GM19397 (cell line): Measurements from ENCODE around the gene ASB15.
"Not testable (repeated sequence)": the region's sequence is repeated elsewhere in the genome, so short reads cannot be mapped to it uniquely, and the experiment has no call there.

Experiments used
- ATAC-seq: cut with Tn5 transposase; IDR thresholded peaks from one replicate; pipeline ENCODE4 v1.9.1; 2021; ENCODE audit warnings: mild to moderate bottlenecking, moderate library complexity; ENCODE audit not compliant: unreplicated experiment

The ASB15 gene

GRCh38 chr7:123634011-123634573 is 32.5 kb downstream of the ASB15 start:
- not testable (repeated sequence) for ATAC-seq

DNA sequence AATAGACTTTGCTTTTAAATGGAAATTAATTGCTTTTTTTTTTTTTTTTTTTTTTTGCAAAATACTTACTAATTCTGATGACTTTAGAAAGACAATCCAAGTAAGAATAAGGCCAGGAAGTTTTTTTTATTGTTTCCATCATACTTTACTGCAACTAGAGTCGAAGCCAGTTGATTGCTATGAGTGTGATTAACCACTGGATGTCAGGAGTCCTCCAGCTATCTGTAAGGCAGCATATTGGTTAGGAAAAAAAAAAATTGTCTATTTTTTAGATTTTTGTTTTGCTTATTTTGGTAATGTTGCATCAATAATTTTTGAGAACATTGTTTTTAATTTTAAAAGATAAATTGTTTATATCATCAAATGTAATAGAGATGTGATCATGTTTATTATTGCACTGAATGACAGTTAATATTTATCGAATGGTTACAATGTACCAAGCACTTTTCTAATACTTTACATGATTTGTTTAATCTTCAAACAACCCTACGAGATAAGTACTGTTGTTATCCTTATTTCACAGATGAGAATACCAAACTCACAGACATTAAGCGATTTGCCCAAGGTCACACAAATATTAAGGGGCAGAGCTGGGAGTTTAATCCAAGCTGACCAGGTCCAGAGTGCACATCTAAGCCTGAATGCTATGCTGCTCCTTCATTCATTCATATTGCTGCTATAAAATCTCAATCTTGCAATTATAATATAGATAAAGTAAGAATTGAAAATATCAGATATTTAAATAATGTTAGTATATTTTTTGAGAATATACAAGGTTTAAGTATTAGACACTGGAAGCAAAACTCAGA is 34.1 kb downstream of the ASB15 start:
- no peak for ATAC-seq

- no peak for ATAC-seq
These were observed 35.6 kb downstream of the ASB15 start for GRCh38 chr7:123637203-123637602.

- ATAC-seq: no peak
These were observed 36.3 kb downstream of the ASB15 start for GRCh38 chr7:123637878-123638277.

DNA sequence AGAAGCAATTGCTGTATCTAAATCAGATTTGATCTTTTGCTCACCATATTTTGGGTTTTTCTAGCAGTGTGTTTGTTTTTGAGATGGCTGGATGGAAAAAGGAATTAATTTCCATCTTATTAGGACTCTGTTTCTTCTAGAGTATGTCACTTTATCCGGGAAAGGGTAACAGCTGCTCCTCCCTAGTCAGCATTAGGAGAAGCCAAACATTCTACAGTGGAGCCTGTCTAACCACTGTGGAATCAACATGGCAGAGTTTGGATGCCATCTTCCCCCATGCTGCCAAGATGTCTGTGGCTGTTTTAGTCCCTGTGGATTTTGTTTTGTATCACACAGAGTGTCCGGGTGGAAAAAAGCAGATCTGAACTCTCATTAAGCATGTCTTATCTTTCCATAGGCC is 38.0 kb downstream of the ASB15 start:
- no peak for ATAC-seq

DNA sequence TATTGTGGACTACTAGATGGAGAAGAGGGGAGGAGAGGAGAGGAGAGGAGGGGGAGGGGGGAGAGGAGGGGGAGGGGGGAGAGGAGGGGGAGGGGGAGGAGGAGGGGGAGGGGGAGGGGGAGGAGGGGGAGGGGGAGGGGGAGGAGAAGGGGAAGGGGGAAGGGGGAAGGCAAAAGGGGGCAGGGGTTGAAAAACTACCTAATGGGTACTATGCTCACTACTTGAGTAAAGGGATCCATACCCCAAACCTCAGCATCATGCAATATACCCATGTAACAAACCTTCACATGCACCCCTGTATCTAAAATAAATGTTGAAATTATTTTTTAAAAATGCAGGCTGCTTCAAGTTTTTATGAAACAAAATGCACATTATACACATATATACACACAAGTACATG is 39.0 kb downstream of the ASB15 start:
- no peak for ATAC-seq

- ATAC-seq: no peak
These were observed 40.3 kb downstream of the ASB15 start for GRCh38 chr7:123641901-123642300.

DNA sequence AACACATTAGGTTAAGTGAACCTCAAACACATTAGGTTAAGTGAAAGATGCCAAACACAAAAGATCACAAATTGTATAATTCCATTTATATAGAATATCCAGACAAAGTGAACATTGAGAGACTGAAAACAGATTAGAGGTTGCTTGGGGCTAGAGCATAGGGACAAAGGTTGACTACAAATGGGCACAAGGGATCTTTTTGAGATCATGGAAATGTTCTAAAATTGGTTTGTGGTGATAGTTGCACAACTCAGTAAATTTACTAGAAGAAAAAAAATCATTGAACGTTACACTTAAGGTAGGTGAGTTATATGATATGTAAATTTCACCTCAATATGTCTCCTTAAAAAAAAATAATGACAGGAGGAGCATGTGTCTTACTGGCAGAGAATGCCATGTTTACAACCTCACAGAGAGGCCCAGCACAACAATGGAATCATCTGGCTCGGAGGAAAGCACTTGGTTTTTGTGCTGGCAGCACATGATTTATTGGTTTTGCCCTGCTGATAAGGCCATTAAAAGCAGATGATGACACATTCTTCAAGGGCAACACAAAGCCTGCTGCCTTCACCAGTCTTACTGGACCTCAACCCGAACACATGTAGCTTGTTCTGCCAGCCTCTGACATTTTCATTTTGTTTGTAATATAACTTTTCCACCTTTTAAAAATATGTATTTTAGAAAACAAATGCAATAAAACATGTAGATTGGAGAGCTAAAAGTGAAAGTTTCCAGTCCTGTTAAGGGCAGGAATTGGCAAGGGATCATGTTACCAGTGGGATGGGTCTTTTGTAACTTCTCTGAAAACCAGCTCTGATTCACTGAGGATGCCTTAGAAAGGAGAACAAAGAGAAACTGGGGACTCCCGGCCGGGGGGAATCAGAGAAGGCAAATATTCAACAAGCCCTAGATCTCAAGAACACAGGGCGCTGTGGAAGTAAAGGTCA is 42.1 kb downstream of the ASB15 start:
- no peak for ATAC-seq

- no peak for ATAC-seq
These were observed 43.9 kb downstream of the ASB15 start for GRCh38 chr7:123645516-123645915.

DNA sequence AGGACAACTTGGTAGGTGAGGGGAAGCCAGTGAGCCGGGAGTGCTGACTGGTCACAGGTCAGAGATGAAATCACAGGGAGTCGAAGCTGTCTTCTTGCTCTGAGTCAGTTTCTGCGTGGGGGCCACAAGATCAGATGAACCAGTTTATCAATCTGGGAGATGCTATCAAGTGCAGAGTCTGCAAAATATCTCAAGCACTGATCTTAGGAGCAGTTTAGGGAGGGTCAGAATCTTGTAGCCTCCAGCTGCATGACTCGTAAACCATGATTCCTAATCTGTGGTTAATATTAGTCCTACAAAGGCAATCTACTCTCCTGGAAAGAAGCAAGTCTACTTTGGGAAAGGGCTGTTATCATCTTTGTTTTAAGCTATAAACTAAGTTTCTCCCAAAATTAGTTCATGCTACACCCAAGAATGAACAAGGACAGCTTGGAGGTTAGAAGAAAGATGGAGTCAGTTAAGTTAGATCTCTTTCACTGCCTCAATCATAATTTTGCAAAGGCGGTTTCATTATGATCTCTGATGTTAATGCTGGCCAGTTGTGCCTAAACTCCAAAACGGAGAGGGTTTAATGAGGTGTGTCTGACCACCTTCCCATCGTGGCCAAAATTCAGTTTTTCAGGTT is 45.6 kb downstream of the ASB15 start:
- ATAC-seq: no peak

DNA sequence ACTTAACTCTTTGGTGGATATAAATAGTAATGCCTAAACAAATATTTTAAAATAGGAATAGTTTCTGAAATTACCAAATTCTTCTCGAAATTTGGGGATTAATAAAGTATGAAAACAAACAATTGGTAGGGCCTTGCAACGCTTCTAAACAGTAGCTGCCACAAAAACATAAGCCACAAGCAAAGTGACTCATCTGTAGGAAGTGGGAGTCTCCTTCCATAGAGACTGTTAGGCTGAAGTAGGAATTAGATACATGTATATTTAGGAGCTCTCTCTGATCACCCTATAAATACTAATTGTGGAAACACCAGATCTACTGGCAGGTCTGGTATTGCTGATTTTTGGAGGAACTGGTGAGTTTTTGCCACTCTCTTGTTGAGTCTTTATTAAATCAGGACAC is 48.3 kb downstream of the ASB15 start:
- ATAC-seq: no peak

GRCh38 chr7:123650595-123650994 is 49.0 kb downstream of the ASB15 start:
- ATAC-seq: no peak

DNA sequence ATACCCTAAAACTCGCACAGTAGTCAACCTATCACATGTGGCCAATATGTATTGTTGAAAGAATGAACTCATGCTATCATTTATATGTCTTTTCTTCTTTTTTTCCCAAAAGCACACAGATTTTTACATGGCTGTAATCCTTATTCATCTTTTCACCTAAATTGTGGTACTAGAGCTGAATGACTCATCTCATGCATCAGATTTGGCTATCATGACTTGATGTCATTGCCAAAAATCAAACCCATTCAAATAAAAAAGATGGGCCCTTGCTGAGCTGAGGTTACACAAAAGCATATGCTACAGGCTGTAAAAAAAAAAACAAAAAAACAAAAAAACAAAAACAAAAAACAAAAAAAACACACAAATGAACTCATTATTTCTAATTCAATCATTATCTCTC is 50.8 kb downstream of the ASB15 start:
- ATAC-seq: no peak

DNA sequence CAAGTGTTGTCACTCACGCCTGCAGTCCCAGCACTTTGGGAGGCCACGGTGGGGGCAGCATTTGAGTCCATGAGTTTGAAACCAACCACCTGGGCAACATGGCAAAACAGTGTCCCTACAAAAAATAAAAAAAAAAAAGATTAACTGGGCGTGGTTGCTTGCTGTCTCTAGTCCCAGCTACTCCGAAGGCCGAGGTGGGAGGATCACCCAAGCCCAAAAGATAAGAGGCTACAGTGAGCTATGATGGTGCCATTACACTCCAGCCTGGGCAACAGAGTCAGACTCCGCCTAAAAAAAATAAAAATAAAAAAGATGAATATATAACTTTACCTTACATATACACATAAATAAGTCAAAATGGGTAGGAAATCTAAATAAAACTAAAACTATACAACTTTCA is 51.5 kb downstream of the ASB15 start:
- no peak for ATAC-seq

DNA sequence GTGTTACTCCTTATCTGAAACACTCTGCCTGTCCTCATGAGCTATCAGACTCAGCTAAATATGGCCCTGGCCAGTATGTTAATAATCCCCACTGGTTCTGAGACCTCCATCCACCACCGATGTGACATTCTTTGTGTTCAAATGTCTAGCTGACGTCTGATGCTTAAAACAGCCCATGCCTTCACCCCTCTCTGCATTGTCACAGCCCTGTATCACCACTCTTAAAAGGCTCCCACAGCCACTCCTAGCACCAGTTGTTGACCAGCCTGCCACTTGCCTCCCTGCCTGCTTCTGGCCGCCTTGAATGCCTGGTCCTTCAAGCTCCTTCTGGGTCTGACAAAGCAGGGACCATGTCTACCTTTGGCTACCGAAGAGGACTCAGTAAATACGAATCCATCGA is 54.0 kb downstream of the ASB15 start, which contains the start of gene LMOD2:
Gene LMOD2 (plus strand): TSS at position 253 of the 400 bp plus-strand sequence. CDS start 98 bp downstream, at position 351.
- no peak for ATAC-seq

DNA sequence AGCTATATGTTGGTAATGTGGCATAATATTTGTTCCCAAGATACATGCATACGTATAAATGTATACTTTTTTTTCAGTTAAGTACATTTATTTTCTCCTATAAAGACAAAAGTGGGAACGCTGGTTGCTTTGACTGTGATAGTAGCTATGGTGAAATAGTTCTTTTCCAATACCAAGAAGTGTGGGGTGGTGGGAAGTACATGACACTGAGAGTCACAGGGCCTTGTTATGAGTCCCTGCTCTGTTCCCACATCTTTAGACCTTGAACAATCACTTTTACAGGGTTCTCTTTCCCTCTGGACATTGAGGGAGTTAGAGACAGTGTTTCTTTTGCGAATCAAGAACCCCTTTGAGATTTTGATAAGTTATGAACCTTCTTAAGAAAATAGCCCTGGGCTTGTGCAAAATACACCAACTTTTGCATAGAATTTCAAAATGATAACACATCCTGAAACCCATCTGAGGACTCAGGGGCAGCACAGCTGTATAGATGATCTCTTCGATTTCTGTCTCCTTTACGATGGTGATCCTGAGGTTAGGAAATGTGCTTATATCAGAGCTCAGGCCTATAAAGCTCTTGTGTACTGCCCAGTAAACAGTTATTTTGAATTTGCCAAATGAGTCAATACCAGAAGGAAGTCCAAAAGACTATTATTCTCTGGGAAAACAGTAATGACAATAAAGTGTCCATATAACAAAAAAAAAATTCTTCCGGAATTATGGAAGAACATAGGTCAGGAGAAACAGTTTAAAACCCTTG is 55.1 kb downstream of the ASB15 start:
- ATAC-seq: no peak

DNA sequence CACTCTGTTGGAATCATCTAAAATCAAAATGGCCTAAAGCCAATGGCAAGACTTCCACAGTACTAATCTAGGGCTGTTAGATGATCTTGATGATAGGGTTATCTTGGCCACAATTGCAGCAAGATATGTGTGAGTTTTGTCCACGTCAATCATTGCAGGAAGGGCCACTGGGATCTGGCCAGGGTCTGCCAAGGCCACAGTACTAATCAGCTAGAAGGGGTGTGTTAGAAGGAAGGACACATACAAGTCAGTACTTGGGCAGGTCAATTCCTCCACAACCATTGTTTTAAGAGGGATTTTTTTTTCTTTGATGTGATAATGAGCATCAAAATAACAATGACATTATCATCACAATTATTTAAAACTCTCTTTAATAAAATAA is 55.7 kb downstream of the ASB15 start:
- no peak for ATAC-seq

GRCh38 chr7:123658023-123658422 is 56.4 kb downstream of the ASB15 start:
- no peak for ATAC-seq

GRCh38 chr7:123660514-123661354 is 59.1 kb downstream of the ASB15 start:
- ATAC-seq: no peak
